Renal cortical epithelial cell (primary cell): ENCODE results near the gene CDKN1B. TPM values are rescaled to one million over a fixed set of nuclear protein-coding genes. Genes with fewer than 3 reads are reported as not detected.
A peak's percentile ranks its signal among the peaks of the same experiment; 100 is the strongest.

Experiments
- DNase-seq: peaks from one replicate; pipeline ENCODE4 v3.0.0-alpha.2; 2011; ENCODE audit warnings: low read depth
- total RNA-seq: library from RNA; depleted of rRNA; stranded (reverse); fragments of >200 nt; gene quantifications from 2 replicates; pipeline ENCODE4 v1.2.3, GENCODE V29; 2014

CDKN1B gene
- total RNA-seq, result 22.7 and 24.5 TPM in 2 replicates

DNA sequence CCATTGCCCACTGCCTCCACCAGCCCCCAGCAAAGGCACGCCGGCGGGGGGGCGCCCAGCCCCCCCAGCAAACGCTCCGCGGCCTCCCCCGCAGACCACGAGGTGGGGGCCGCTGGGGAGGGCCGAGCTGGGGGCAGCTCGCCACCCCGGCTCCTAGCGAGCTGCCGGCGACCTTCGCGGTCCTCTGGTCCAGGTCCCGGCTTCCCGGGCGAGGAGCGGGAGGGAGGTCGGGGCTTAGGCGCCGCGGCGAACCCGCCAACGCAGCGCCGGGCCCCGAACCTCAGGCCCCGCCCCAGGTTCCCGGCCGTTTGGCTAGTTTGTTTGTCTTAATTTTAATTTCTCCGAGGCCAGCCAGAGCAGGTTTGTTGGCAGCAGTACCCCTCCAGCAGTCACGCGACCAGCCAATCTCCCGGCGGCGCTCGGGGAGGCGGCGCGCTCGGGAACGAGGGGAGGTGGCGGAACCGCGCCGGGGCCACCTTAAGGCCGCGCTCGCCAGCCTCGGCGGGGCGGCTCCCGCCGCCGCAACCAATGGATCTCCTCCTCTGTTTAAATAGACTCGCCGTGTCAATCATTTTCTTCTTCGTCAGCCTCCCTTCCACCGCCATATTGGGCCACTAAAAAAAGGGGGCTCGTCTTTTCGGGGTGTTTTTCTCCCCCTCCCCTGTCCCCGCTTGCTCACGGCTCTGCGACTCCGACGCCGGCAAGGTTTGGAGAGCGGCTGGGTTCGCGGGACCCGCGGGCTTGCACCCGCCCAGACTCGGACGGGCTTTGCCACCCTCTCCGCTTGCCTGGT lies at the start of gene CDKN1B:
Gene CDKN1B (plus strand): TSS at position 576 of the 793 bp plus-strand sequence. CDS start 472 bp downstream, outside the sequence.
- peak; percentile 82 for DNase-seq

DNA sequence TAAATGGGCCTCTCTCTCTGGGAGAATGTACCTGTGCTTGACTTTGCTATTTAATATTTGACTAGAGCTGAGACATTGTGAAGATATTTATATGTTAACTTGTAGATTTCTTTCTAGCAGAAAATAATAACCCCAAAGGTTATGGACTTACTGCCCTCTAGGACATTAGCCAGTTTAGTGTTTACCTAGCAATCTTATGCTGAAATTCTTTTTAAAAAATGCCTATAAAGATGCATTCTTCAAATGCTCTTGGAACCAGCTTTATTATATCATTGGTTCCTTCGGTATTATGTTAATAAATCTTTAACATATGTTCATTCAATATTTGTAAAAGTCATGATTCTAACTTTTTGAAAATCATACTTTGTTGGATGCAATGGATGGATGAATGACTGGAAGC lies 49.2 kb upstream of the CDKN1B start:
- peak; percentile 40 for DNase-seq

DNA sequence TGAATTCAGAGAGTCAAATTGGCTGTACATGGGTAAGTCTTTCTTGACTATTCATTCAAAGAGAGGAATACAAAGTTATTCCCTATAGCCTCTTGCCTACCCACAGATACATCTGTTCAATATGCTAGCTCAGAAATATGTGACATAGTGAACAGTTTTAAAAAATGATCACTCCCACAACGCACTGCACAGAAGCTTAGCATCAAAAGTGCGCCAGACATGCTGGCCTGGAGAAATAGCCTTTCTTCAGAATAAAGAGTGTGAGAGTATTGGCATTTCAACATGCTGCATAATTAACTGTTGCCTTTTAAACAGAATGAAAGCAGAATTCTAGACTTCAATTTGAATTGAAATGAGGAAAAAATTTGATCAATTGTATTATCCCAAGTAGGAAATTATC lies 48.1 kb upstream of the CDKN1B start:
- DNase-seq, result no peak

- peak; percentile 59 for DNase-seq
Observed at GRCh38 chr12:12671850-12672660, 45.1 kb upstream of the CDKN1B start.

DNA sequence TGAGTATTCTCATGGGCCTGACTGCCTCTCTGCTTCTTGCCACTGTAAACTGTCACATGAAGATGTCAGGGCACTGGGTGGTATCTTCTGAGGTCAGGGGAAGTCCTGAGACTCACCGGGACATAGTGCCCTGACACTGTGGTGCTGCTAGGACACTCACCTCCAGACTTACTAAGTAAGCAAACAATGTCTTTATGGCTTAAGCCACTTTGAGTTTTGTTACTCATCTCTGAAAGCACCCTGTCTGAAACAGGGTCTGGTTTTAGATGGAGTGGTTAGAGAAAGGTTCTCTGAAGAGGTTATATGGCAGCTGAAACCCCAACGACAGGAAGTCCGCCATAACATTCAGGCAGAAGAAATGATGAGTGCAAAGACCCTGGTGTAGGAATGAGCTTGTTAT lies 43.9 kb upstream of the CDKN1B start:
- DNase-seq, result peak; percentile 12

DNA sequence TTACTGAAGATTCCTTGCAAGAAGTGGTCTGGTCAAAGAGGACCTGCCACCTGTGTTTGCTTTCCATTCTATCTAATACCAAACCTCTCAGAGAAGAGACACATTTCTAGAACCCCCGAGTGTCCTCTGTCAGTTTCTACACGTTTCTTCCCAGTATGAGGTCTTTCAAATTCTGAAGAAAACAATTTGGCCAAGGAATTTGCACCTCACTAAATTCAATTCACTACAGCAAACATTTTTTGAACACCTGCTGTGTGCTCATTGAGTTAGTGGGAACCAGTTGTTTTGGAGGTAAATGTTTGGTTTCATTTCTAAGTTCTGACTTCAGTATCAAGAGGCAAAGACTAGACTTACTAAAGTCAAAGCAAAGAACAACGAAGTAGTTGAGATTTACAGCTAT lies 40.6 kb upstream of the CDKN1B start:
- no peak for DNase-seq

GRCh38 chr12:12681061-12681765 lies 36.0 kb upstream of the CDKN1B start:
- DNase-seq, result no peak

GRCh38 chr12:12682284-12682683 lies 34.9 kb upstream of the CDKN1B start:
- DNase-seq, result no peak

- DNase-seq, result no peak
Observed at GRCh38 chr12:12683136-12683697, 34.0 kb upstream of the CDKN1B start.

- no peak for DNase-seq
Observed at GRCh38 chr12:12683725-12684124, 33.4 kb upstream of the CDKN1B start.

- DNase-seq, result no peak
Observed at GRCh38 chr12:12684375-12685106, 32.6 kb upstream of the CDKN1B start.

GRCh38 chr12:12685305-12685704 lies 31.9 kb upstream of the CDKN1B start:
- no peak for DNase-seq

DNA sequence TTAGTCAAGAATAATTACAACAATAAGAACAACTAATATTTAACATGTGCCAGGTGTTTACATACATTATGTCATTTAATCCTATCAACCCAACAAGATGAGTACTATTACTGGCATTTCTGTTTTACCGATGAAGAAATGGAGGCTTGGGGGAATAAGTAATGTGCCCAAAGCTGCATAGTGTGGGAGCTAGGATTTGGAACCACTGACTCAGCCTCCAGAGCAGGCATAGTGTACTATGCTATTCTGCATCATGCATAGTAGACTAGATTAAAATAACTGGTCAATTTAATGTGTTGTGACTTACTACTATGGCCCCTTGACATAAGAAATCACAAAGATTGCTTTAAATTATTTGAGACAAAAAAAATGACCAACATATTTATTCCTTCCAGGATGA lies 30.7 kb upstream of the CDKN1B start:
- no peak for DNase-seq

GRCh38 chr12:12686925-12687324 lies 30.2 kb upstream of the CDKN1B start:
- DNase-seq, result no peak

- DNase-seq, result no peak
Observed at GRCh38 chr12:12689647-12690300, 27.4 kb upstream of the CDKN1B start.

GRCh38 chr12:12691549-12691948 lies 25.6 kb upstream of the CDKN1B start:
- no peak for DNase-seq

- DNase-seq, result peak; percentile 56
Observed at GRCh38 chr12:12693111-12693671, 24.0 kb upstream of the CDKN1B start.

DNA sequence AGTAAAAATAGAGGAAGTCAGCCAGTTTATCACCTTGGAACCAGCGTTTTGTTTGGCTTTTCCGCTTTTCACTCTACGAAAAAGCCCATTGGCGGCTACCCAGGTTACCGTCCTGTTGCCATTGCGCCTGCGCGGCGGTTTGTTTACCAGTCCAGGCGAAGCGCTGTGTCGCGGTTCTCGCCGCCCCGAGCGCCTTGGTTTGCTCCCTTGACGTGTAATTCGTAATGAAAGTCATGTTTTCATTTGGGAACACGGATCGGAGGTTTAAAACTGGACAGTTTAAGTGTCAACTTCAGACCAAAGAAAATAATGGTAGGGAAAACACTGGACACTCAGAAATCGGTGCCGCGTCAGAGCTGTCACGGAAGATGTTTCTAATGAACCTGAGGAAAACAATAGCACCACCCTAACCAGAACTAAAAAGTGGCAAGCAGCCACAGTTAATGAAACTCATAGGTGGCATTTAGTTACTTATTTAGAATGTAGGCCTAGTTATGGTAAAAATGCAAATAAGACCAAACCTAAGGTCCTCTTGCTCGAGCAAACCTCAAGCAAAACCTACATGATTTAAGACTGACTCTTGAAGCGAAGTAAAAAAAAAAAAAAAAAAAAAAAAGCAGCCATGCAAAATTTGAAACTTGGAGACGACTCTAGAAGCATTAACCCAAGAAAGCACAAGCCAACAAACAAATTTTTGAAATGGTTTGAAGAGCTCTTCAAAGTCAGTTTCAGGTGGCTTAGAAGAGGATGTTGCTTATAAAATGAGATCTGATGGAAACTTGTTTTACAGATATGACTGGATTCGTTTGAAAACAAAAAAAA lies 20.4 kb upstream of the CDKN1B start:
- peak; percentile 88 for DNase-seq

- DNase-seq, result no peak
Observed at GRCh38 chr12:12699345-12699744, 17.8 kb upstream of the CDKN1B start.

DNA sequence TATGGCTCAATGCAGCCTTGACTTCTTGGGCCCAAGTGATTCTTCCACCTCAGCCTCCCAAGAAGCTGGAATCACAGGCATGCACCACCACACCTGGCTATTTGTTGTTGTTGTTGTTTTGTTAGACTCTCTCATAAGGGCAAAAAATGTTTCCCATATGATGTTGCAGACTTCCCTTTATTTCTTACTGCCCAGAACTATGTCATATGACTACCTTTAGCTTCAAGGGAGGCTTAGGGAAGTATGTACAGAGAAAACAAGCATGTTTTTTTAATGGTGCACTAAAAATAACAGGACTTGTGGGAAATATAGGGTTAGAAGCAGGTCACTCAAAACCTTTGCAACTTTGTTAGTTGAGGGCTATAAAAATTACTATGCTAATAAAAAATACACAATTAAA lies 16.9 kb upstream of the CDKN1B start:
- DNase-seq, result no peak
